Stimulated activated CD8-positive, alpha-beta memory T cell treated with anti-CD3 and anti-CD28 coated beads, Interleukin-15, amount 100 ng/mL, for 48 hours (primary cell): Measurements from ENCODE around the gene CAPN11.
"Not testable (repeated sequence)": the region's sequence is repeated elsewhere in the genome, so short reads cannot be mapped to it uniquely, and the experiment has no call there.

Experiments
- DNase-seq, 2 donors: peaks; one replicate each; pipeline ENCODE4 v3.0.0-alpha.2; 2020; ENCODE audit warnings: low read depth in 2 of 2

The CAPN11 gene

GRCh38 chr6:44228031-44228430, 69.4 kb downstream of the CAPN11 start:
- DNase-seq = no peak

GRCh38 chr6:44228433-44228832, 69.8 kb downstream of the CAPN11 start:
- no peak for DNase-seq

GRCh38 chr6:44228836-44229235, 70.2 kb downstream of the CAPN11 start:
- no peak for DNase-seq

GRCh38 chr6:44229376-44230033, 70.9 kb downstream of the CAPN11 start:
- no peak for DNase-seq

- no peak for DNase-seq
Measured at GRCh38 chr6:44230034-44230675, 71.5 kb downstream of the CAPN11 start.

GRCh38 chr6:44231426-44231825, 72.8 kb downstream of the CAPN11 start:
- not testable (repeated sequence) for DNase-seq

- DNase-seq = no peak
Measured at GRCh38 chr6:44232676-44233566, 74.3 kb downstream of the CAPN11 start.

GRCh38 chr6:44233567-44234100, 75.0 kb downstream of the CAPN11 start:
- no peak for DNase-seq
